ENCODE results near the gene GALNT18.

DNA sequence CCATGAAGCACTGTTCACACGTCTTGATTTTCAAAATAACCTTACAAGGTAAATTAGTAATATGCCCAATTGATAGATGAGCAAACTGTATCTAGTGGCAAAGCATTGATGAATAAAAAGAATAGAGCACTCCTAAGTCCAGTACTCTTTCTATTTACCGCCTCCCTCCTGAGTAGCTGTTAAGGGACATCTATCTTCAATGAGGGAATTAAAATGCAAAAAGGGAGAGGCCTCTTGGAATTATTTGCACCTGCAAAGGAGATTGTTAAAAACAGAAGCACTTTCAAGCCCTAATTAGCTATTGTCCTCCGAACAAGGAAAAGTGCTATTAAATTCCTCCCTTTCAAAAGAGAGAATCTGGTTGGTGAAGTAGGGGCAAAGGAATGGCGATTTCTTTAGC, 6.8 kb upstream of the GALNT18 start:
- TF ChIP-seq, protein P1, sequence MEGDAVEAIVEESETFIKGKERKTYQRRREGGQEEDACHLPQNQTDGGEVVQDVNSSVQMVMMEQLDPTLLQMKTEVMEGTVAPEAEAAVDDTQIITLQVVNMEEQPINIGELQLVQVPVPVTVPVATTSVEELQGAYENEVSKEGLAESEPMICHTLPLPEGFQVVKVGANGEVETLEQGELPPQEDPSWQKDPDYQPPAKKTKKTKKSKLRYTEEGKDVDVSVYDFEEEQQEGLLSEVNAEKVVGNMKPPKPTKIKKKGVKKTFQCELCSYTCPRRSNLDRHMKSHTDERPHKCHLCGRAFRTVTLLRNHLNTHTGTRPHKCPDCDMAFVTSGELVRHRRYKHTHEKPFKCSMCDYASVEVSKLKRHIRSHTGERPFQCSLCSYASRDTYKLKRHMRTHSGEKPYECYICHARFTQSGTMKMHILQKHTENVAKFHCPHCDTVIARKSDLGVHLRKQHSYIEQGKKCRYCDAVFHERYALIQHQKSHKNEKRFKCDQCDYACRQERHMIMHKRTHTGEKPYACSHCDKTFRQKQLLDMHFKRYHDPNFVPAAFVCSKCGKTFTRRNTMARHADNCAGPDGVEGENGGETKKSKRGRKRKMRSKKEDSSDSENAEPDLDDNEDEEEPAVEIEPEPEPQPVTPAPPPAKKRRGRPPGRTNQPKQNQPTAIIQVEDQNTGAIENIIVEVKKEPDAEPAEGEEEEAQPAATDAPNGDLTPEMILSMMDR (conservative IDR thresholded peaks at IDR 0.05; ENCODE audit: low read length) = no peak
- no peak for TF ChIP-seq EZH2phosphoT487 (IDR thresholded peaks at IDR 0.05; ENCODE audit: borderline replicate concordance, low read depth, low read length)

All from OCI-LY7 (cell line).